ENCODE measurements around the gene SERPINF2.
"Not testable (repeated sequence)": the region's sequence is repeated elsewhere in the genome, so short reads cannot be mapped to it uniquely, and the experiment has no call there.

The SERPINF2 gene

DNA sequence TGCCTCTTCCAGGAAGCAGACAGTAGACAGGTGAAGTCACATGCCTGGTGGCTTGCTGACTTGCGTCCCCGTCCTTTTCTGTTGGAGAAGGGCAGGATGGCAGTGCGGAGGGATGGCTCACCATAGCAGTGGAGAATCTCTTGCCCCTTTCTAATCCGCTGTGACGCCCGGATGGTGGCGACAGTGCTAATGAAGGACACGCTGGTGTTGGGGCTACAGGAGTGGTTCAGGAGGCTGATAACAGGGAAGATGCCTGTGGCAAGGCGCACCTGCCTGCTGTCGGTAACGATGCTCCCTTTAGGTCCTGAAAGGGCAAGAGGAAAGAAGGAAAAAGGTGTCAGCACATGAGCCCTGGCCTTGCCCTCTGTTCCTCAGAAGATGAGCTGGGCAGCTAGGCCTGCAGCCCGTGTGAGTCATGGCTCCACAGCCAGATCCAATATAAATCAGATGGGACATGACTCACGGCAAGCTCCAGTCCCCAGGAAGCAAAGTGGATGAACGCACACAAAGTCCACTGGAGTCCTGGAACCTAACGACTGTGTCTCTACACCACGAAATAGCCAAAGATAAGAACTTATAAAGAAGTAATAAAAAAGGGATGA, 44.7 kb downstream of the SERPINF2 start:
- H3K4me3 ChIP-seq (ENCODE audit: low read depth in 1 of 2, low read length in 2 of 2), result peak overlapping the region in 1 of 2 donors; percentile 12
- no peaks in the 10 kb centered on the region for H3K36me3 ChIP-seq (ENCODE audit: insufficient read depth, low read length)
- H3K9ac ChIP-seq (ENCODE audit: low read length), result no peak overlapping the region
- peaks cover 35% of the 10 kb centered on the region for H3K4me1 ChIP-seq (ENCODE audit: insufficient read depth, low read length)
- H3K27ac ChIP-seq (ENCODE audit: low read depth, low read length), result peak overlapping the region; percentile 68
- H3K27me3 ChIP-seq (ENCODE audit: control insufficient read depth in 1 of 2, insufficient read depth in 2 of 2, low read length in 2 of 2), result no peaks in the 10 kb centered on the region
- no peaks in the 10 kb centered on the region for H3K9me3 ChIP-seq (ENCODE audit: low read length)

DNA sequence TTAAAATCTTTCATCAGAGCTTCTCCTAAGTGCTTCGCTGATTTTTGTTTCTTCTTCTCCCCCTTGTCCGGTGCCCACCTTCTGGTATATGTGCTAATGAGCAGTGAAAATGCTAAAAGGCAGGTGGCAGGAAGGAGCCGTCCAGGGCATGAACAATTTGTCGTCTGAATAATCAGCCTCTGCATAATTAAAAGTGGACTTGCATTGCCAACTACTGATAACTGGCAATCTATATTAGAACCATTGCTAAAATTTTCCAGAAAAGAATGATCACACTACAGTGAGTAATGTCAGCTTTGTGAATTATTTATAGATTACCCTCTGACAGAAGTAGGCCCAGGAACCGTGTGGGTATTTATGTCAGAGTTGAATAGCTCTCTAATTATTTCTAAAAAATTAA, 47.3 kb downstream of the SERPINF2 start:
- Histone ChIP-seq H3K27me3 (ENCODE audit: control insufficient read depth in 1 of 2, insufficient read depth in 2 of 2, low read length in 2 of 2) (no peaks in the 10 kb centered on the region), H3K27ac (ENCODE audit: low read depth, low read length) (no peak overlapping the region), H3K9ac (ENCODE audit: low read length) (no peak overlapping the region), H3K9me3 (ENCODE audit: low read length) (no peaks in the 10 kb centered on the region), H3K4me3 (ENCODE audit: low read depth in 1 of 2, low read length in 2 of 2) (no peak overlapping the region), H3K4me1 (ENCODE audit: insufficient read depth, low read length) (peaks cover 18% of the 10 kb centered on the region), H3K36me3 (ENCODE audit: insufficient read depth, low read length) (no peaks in the 10 kb centered on the region)

DNA sequence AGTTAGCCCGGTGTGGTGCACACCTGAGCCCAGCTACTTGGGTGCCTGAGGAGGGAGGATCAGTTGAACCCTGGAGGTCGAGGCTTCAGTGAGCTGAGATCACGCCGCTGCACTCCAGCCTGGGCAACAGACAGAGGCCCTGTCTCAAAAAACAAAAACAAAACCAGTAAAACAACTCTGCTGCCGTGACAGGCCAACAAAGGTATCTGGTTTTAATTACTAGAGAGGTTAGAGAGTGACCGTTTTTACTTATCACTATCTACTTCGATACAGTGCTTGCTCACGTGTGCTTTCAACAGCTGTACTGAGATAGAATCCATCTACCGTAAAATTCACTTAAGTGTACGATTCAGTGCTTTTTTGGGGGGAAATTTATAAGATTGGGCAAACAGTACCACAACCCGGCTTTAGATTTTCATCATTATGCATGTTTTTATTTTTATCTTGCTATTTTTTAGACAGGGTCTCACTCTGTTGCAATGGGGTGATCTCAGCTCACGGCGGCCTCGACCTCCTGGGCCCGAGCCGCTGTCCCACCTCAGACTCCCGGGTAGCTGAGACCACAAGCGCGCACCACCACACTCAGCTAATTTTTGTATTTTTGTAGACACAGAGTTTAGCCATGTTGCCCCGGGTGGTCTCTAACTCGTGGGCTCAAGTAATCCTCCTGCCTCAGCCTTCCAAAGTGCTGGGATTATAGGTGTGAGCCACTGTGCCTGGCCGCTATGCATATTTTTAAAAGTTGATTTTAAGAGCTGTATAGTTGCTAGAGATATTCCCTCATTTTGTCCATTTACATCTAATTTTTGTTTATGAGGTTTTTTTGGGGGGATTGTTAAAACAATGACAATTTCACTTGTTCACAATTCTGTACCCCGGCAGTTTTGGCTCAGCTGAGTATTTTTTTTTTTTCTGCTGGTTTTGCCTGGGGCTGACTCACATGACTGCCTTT, 50.1 kb downstream of the SERPINF2 start:
- no peaks in the 10 kb centered on the region for H3K27me3 ChIP-seq (ENCODE audit: control insufficient read depth in 1 of 2, insufficient read depth in 2 of 2, low read length in 2 of 2)
- H3K27ac ChIP-seq (ENCODE audit: low read depth, low read length), result no peak overlapping the region
- H3K4me1 ChIP-seq (ENCODE audit: insufficient read depth, low read length), result peaks cover 14% of the 10 kb centered on the region

DNA sequence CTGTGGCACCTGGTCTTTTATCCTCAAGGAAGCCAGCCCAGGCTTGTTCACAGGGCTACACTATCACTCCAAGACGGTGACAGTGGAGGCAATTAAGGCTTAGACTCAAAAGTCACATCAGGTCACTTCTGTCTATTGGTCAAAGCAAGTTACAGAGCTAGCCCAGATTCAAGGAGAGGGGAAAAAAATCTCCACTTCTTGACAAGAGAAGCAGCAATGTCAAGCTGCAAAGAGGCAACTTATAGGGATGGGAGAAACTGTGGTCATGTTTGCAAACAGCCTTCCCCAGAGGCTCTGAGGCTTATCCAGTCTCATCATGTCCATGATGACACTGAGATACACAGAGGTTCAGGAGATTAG, 50.8 kb downstream of the SERPINF2 start:
- Histone ChIP-seq H3K4me1 (ENCODE audit: insufficient read depth, low read length) (peaks cover 11% of the 10 kb centered on the region), H3K36me3 (ENCODE audit: insufficient read depth, low read length) (no peaks in the 10 kb centered on the region), H3K27ac (ENCODE audit: low read depth, low read length) (no peak overlapping the region), H3K9me3 (ENCODE audit: low read length) (no peaks in the 10 kb centered on the region), H3K27me3 (ENCODE audit: control insufficient read depth in 1 of 2, insufficient read depth in 2 of 2, low read length in 2 of 2) (no peaks in the 10 kb centered on the region), H3K4me3 (ENCODE audit: low read depth in 1 of 2, low read length in 2 of 2) (no peak overlapping the region), H3K9ac (ENCODE audit: low read length) (no peak overlapping the region)

More for the DNA sequence above, 50.1 kb downstream of the SERPINF2 start:
- no peak overlapping the region for H3K4me3 ChIP-seq (ENCODE audit: low read depth in 1 of 2, low read length in 2 of 2)
- no peaks in the 10 kb centered on the region for H3K9me3 ChIP-seq (ENCODE audit: low read length)
- H3K36me3 ChIP-seq (ENCODE audit: insufficient read depth, low read length), result no peaks in the 10 kb centered on the region
- no peak overlapping the region for H3K9ac ChIP-seq (ENCODE audit: low read length)

DNA sequence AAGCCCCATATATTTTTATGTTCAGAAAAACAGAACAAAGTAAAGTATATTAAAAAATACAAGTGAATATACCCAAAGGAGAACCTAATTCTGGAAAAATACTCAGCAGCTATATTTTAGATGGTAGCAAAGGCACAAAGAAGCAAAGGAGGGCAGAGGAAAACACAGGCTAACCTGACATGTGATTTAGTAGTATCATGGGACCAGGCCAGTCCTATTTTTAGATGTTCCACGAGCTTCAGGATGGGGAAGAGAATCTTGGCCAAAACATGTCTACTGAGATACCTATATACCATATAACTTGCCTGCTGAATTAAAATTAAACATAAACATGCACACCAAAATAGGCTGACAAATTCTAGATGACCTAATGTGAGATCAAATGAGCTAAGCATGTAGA, 54.1 kb downstream of the SERPINF2 start:
- Histone ChIP-seq H3K4me1 (ENCODE audit: insufficient read depth, low read length) (peaks cover 11% of the 10 kb centered on the region), H3K9ac (ENCODE audit: low read length) (no peak overlapping the region), H3K9me3 (ENCODE audit: low read length) (no peaks in the 10 kb centered on the region), H3K27ac (ENCODE audit: low read depth, low read length) (no peak overlapping the region), H3K4me3 (ENCODE audit: low read depth in 1 of 2, low read length in 2 of 2) (no peak overlapping the region), H3K27me3 (ENCODE audit: control insufficient read depth in 1 of 2, insufficient read depth in 2 of 2, low read length in 2 of 2) (no peaks in the 10 kb centered on the region), H3K36me3 (ENCODE audit: insufficient read depth, low read length) (peaks cover 9% of the 10 kb centered on the region)

DNA sequence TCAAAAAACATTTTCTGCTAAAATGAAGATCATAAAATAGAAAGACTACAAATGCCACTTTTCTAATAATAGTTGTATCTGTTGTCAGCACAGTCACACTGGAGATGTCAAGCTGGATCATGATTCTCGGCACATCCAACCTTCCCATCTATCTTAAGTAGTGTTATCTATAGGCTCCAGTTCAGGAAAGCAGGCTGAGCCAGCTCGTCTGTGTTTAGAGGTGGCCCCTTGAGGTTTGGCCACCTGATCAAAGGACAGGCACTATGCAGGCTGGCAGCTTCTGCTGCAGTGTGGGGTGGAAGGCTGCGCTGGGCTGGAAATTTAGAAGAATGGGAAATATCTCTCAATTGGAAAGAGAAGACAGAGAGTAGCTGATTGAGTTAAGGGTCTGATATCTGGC, 54.7 kb downstream of the SERPINF2 start:
- no peaks in the 10 kb centered on the region for H3K27me3 ChIP-seq (ENCODE audit: control insufficient read depth in 1 of 2, insufficient read depth in 2 of 2, low read length in 2 of 2)
- H3K9ac ChIP-seq (ENCODE audit: low read length), result no peak overlapping the region
- H3K36me3 ChIP-seq (ENCODE audit: insufficient read depth, low read length), result peaks cover 14% of the 10 kb centered on the region
- H3K4me3 ChIP-seq (ENCODE audit: low read depth in 1 of 2, low read length in 2 of 2), result no peak overlapping the region
- peaks cover 11% of the 10 kb centered on the region for H3K4me1 ChIP-seq (ENCODE audit: insufficient read depth, low read length)
- H3K27ac ChIP-seq (ENCODE audit: low read depth, low read length), result no peak overlapping the region
- no peaks in the 10 kb centered on the region for H3K9me3 ChIP-seq (ENCODE audit: low read length)

DNA sequence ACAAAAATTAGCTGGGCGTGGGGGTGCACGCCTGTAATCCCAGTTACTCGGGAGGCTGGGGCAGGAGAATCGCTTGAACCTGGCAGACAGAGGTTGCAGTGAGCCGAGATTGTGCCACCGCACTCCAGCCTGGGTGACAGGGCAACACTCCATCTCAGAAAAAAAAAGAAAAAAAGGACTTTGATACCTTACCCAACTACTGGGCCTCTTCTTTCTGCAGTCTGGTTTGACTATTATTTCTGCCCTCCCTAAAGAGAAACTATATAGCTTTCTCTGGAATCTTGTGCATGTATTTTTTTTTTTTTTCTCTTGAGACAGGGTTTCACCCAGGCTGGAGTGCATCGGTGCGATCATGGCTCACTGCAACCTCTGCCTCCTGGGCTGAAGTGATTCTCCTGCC, 55.2 kb downstream of the SERPINF2 start:
- not testable (repeated sequence) for H3K27ac ChIP-seq (ENCODE audit: low read depth, low read length); H3K4me3 ChIP-seq (ENCODE audit: low read depth in 1 of 2, low read length in 2 of 2); H3K9ac ChIP-seq (ENCODE audit: low read length); H3K27me3 ChIP-seq (ENCODE audit: control insufficient read depth in 1 of 2, insufficient read depth in 2 of 2, low read length in 2 of 2); H3K9me3 ChIP-seq (ENCODE audit: low read length)
- H3K36me3 ChIP-seq (ENCODE audit: insufficient read depth, low read length), result peaks cover 14% of the 10 kb centered on the region
- peaks cover 11% of the 10 kb centered on the region for H3K4me1 ChIP-seq (ENCODE audit: insufficient read depth, low read length)

DNA sequence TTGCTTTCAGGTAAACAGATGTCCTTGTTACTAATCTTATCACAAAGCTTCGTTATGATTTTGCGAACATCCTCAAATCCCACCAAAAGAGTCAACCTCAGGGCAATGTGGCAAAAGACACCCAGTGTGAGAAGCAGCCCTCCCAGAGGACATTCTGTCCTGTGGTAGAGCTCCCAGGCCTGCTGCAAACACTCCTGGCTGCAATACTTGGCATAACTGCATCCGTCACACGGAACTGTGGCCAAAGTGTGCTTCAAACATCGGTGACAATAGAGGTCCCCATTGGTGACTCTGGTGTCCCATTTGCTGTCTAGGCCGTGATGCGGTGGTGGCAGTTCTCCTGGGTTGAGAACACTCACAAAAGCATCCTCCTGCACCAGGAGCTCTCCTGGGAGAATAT, 57.6 kb downstream of the SERPINF2 start:
- H3K9me3 ChIP-seq (ENCODE audit: low read length), result no peaks in the 10 kb centered on the region
- H3K9ac ChIP-seq (ENCODE audit: low read length), result no peak overlapping the region

DNA sequence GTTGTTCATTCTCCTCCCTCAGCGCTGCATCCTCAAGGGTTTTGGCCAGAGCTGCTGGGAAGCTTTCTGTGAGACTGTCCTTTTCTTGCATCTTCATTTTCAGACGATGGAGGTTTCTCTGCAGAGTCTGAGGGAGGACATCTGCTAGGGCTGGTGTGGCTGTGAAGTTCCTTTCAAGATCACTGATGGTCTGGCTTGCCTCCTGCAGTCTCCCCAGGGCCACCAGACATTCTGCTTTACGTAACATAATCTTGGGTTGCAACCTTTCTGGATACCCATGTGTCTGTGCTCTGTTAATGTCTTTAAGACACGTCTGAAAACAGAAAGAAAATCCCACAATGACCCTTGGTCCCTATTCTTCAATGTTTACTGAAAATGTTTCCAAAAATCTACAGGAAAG, 58.0 kb downstream of the SERPINF2 start:
- Histone ChIP-seq H3K4me3 (ENCODE audit: low read depth in 1 of 2, low read length in 2 of 2) (no peak overlapping the region), H3K27me3 (ENCODE audit: control insufficient read depth in 1 of 2, insufficient read depth in 2 of 2, low read length in 2 of 2) (no peaks in the 10 kb centered on the region), H3K9ac (ENCODE audit: low read length) (no peak overlapping the region), H3K4me1 (ENCODE audit: insufficient read depth, low read length) (peaks cover 11% of the 10 kb centered on the region), H3K27ac (ENCODE audit: low read depth, low read length) (no peak overlapping the region), H3K9me3 (ENCODE audit: low read length) (no peaks in the 10 kb centered on the region), H3K36me3 (ENCODE audit: insufficient read depth, low read length) (peaks cover 28% of the 10 kb centered on the region)

More for the DNA sequence above, 57.6 kb downstream of the SERPINF2 start:
- Histone ChIP-seq H3K4me3 (ENCODE audit: low read depth in 1 of 2, low read length in 2 of 2) (no peak overlapping the region), H3K36me3 (ENCODE audit: insufficient read depth, low read length) (peaks cover 28% of the 10 kb centered on the region), H3K27me3 (ENCODE audit: control insufficient read depth in 1 of 2, insufficient read depth in 2 of 2, low read length in 2 of 2) (no peaks in the 10 kb centered on the region), H3K27ac (ENCODE audit: low read depth, low read length) (no peak overlapping the region), H3K4me1 (ENCODE audit: insufficient read depth, low read length) (peaks cover 11% of the 10 kb centered on the region)

DNA sequence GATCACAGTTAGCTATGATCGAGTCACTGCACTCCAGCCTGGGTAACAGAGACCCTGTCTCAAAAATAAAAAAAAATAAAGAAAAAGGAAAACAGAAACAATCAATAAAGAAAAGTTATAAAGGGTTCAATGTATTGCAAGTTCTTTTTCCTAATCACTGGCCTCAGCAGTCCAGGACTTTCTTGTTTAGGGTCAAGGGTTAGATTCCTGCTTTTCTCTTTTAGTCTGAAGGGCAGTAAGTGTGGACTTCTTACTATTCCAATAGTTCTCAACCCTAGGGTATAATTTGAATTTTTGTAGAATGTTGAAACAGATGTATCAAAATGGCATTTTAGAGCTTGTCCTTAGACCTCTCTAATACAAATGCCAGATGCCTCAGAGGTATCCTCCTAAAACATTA, 59.8 kb downstream of the SERPINF2 start:
- Histone ChIP-seq H3K9ac (ENCODE audit: low read length) (no peak overlapping the region), H3K27me3 (ENCODE audit: control insufficient read depth in 1 of 2, insufficient read depth in 2 of 2, low read length in 2 of 2) (no peaks in the 10 kb centered on the region), H3K36me3 (ENCODE audit: insufficient read depth, low read length) (peaks cover 28% of the 10 kb centered on the region), H3K4me1 (ENCODE audit: insufficient read depth, low read length) (peaks cover under 1% of the 10 kb centered on the region), H3K4me3 (ENCODE audit: low read depth in 1 of 2, low read length in 2 of 2) (no peak overlapping the region), H3K9me3 (ENCODE audit: low read length) (no peaks in the 10 kb centered on the region), H3K27ac (ENCODE audit: low read depth, low read length) (no peak overlapping the region)

DNA sequence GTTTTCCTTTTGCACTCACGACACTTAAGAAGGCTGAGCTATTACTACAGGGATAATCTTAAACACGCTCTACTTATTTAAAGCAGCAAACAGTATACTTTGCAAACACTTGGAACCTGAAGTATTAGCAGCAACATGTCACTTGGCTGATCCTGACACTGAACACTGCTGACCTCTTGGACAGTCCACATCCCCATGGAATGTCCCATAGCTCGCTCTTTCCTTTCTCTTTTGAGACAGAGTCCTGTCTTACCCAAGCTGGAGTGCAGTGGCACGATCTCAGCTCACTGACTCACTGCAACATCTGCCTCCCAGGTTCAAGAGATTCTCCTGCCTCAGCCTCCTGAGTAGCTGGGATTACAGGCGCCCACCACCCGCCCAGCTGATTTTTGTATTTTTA, 60.6 kb downstream of the SERPINF2 start:
- no peak overlapping the region for H3K9ac ChIP-seq (ENCODE audit: low read length)
- no peak overlapping the region for H3K27ac ChIP-seq (ENCODE audit: low read depth, low read length)
- H3K4me1 ChIP-seq (ENCODE audit: insufficient read depth, low read length), result no peaks in the 10 kb centered on the region
- H3K36me3 ChIP-seq (ENCODE audit: insufficient read depth, low read length), result peaks cover 28% of the 10 kb centered on the region
- no peaks in the 10 kb centered on the region for H3K27me3 ChIP-seq (ENCODE audit: control insufficient read depth in 1 of 2, insufficient read depth in 2 of 2, low read length in 2 of 2)
- no peak overlapping the region for H3K4me3 ChIP-seq (ENCODE audit: low read depth in 1 of 2, low read length in 2 of 2)
- no peaks in the 10 kb centered on the region for H3K9me3 ChIP-seq (ENCODE audit: low read length)

All from muscle layer of colon (tissue), 2 donors.